Epithelial cell of umbilical artery (primary cell): ENCODE results near the gene ZBTB5. TPM values are rescaled to one million over a fixed set of nuclear protein-coding genes. Genes with fewer than 3 reads are reported as not detected.

ENCODE experiments used
- total RNA-seq: library from RNA; depleted of rRNA; stranded (reverse); fragments of >200 nt; gene quantifications from 2 replicates; pipeline ENCODE4 v1.2.3, GENCODE V29; 2014

Gene ZBTB5, protein sequence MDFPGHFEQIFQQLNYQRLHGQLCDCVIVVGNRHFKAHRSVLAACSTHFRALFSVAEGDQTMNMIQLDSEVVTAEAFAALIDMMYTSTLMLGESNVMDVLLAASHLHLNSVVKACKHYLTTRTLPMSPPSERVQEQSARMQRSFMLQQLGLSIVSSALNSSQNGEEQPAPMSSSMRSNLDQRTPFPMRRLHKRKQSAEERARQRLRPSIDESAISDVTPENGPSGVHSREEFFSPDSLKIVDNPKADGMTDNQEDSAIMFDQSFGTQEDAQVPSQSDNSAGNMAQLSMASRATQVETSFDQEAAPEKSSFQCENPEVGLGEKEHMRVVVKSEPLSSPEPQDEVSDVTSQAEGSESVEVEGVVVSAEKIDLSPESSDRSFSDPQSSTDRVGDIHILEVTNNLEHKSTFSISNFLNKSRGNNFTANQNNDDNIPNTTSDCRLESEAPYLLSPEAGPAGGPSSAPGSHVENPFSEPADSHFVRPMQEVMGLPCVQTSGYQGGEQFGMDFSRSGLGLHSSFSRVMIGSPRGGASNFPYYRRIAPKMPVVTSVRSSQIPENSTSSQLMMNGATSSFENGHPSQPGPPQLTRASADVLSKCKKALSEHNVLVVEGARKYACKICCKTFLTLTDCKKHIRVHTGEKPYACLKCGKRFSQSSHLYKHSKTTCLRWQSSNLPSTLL
- total RNA-seq, result 6.5 and 7.3 TPM in 2 replicates

DNA sequence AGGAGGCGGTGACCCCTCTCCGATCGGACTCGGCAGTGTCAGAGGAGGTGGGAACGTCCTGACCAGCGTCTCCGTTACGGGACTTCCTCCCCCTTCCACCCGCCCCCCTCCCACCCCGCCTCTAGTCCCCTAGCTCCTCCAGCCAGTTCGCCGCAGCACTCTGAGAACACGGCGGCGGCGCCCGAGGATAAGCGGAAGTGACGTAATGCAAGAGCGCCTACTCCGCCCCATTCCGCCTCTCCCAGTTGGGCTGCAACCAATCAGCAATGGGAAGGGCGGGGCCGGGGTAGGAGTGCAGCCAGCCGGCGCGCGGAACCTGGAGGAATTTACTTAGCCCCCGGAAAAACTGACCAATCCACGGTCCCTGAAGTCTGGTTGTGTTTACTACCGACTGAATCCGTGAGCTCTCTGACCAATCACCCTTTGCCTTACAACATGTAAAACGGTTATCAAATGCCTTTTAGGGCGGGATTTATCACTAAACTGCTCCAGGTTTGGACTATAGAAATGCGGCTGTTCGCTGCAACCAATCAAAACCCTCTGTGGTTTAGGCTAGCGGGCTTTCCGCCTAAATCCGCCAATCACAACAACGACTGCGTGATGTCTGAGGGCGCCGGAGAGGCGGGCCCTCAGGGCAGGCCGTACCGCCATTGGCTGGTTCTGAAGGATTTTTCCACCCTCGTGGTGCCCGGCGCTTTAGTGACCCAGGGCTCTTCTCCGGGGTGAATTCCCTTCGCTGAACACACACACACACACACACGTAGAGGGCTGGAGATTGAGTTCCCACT, at the start of gene ZBTB5:
TSS of gene ZBTB5 (minus strand) at position 202 of the 788 bp plus-strand sequence. CDS start 22,899 bp downstream, outside the sequence.

DNA sequence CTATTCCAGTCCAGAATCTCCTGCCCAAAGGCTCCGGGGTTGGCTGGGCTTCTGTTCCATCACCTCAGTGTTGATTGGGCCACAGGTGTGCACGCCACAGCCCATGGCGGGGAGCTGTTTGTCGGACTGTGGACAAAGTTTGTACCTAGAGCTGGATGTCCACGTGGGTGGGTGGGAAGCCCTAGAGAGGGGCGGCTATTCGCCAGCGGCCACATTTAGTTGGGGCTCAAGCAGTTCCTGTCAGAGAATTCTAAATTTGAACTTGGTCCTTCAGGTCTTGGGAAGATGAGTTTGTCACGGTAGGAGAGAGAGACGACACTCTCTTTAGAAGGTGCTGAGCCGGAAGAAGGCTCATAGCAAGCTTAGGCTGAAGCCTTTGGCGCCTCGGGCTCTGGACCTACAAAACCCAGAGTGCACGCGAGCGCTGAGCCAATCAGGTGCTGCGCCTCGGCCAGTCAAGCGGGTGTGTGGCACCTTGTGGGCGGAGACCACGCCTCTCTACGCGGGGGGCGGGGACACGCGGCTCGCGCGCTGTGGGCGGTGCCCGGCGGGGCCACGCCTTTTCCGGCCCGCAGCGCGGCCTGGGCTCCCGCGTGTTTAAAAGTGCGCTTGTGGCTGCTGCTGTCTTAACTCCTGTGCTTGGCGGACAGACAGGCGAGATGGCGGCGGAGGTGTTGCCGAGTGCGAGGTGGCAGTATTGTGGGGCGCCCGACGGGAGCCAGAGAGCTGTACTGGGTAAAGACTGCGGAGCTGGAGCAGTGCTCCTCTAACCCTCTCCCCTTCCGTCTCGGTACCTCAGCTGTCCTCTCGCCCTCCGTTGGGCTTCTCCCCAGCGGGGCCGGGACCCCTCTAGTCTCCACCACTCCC, 20.4 kb upstream of the ZBTB5 start, which contains the start of gene POLR1E:
TSS of gene POLR1E (plus strand) at position 560 of the 867 bp plus-strand sequence. CDS start at position 660, 100 bp downstream.

DNA sequence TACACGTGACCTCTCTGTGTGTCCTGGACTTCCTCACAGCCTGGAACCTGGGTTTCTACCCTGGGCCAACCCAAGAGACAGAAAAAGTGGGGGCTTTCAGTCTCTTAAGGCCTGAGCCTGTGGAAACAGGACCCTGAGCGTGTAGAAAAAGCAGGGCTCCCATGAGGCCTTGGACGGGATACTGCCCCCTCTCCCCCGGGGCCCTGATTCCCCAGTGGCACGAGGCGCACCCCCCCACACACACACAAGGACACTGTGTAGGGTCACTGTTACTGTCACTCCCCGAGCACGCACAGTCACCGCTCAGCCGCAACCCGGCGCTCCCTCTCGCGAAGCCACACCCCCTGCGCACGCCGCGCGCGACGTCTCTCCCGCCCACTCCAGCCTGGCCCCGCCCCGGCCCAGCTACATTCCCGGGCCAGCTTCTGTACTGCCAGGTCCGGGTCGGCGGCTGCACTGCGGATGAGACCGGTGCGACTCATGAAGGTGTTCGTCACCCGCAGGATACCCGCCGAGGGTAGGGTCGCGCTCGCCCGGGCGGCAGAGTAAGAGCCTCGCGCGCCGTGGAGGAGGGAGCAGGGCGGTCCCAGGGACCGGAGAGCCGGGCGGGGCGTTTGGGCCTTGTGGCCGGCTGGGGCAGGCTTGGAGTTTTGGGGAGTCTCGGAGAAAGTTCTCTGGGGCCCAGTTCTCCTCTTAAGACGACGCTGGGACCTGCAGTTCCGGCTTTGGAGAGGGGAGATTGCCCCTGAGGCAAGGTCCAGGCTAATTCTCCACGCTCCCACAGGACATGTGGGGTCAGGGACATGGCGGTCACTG, 42.8 kb downstream of the ZBTB5 start, which contains the start of gene GRHPR:
TSS of gene GRHPR (plus strand) at position 408 of the 816 bp plus-strand sequence. CDS start at position 463, 55 bp downstream.

Other genes starting within 250 kb of the ZBTB5 start
- gene GRHPR, start 42.8 kb downstream of the ZBTB5 start, total RNA-seq, result 138 and 139 TPM in 2 replicates
- gene POLR1E, start 20.5 kb upstream of the ZBTB5 start, total RNA-seq, result 18.5 and 26.0 TPM in 2 replicates
- gene FBXO10, start 110.9 kb upstream of the ZBTB5 start, total RNA-seq, result 6.5 and 7.8 TPM in 2 replicates
- gene TOMM5, start 127.1 kb upstream of the ZBTB5 start, total RNA-seq, result 232 and 241 TPM in 2 replicates
- not detected in 2 replicates for gene FRMPD1, start 185.5 kb upstream of the ZBTB5 start, total RNA-seq